ENCODE results near the gene USP21.

DNA sequence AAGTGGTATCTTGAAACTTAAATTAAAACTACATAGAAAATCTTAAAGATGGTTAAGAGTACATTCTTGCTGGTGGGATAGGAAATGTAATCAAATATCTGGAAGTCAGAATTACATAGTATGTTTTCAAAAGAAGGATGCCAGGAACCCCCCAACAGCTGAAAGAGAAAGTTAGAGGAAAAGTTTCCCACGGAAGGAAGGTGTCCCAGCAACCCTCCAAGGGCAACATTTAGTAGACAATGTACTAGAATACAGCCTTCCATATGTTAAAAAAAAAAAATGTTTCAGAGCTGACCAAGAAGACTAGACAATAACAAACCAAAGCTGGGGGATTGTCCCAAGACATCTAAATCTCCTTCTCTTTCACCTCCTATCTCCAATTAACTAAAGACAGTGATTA lies 29.0 kb upstream of the USP21 start:
- TF ChIP-seq, protein P1, sequence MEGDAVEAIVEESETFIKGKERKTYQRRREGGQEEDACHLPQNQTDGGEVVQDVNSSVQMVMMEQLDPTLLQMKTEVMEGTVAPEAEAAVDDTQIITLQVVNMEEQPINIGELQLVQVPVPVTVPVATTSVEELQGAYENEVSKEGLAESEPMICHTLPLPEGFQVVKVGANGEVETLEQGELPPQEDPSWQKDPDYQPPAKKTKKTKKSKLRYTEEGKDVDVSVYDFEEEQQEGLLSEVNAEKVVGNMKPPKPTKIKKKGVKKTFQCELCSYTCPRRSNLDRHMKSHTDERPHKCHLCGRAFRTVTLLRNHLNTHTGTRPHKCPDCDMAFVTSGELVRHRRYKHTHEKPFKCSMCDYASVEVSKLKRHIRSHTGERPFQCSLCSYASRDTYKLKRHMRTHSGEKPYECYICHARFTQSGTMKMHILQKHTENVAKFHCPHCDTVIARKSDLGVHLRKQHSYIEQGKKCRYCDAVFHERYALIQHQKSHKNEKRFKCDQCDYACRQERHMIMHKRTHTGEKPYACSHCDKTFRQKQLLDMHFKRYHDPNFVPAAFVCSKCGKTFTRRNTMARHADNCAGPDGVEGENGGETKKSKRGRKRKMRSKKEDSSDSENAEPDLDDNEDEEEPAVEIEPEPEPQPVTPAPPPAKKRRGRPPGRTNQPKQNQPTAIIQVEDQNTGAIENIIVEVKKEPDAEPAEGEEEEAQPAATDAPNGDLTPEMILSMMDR (IDR thresholded peaks at IDR 0.05), result no peak
- no peak for TF ChIP-seq POLR2A (IDR thresholded peaks at IDR 0.05)

Data from heart left ventricle (tissue), 13 donors.